ENCODE measurements around the gene WNK2.

Gene WNK2

DNA sequence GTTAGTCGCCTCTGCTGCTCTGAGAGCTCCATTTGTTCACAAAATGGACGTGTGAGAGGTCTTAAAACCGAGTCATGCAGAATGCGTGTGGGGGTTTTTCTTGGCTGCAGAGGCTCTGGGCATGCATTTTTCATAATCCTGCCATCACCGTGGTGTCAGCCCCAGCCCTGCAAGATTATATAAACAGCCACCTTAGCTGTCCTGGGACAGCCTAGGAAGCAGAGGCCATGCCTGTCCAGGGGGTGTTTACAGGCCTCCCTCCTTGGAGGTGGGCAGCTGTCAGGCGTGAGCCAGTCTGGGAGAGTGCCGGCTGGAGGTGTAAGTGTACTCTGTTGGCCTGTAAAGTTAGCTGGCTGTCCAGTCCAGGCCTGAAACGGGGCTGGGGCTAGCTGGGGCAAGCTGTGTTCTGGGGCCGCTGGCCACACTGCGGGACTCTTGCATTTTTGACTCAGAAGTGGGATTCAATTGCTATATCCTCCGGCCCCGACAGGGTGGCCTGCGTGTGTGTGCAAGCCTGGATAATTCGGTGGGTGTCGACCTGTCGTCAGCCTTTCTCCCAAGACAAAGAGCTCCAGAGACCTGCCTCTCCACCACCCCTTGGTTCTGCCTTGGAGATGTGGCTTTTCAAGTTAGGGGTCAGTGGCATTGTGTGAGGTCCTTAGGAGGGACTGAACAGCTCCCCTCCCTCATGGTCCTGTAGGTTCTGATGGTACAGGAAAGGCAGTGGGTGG lies 2.4 kb downstream of the WNK2 start:
- no peak for DNase-seq

- no peak for DNase-seq
These were observed 3.1 kb downstream of the WNK2 start for GRCh38 chr9:93187047-93187446.

DNA sequence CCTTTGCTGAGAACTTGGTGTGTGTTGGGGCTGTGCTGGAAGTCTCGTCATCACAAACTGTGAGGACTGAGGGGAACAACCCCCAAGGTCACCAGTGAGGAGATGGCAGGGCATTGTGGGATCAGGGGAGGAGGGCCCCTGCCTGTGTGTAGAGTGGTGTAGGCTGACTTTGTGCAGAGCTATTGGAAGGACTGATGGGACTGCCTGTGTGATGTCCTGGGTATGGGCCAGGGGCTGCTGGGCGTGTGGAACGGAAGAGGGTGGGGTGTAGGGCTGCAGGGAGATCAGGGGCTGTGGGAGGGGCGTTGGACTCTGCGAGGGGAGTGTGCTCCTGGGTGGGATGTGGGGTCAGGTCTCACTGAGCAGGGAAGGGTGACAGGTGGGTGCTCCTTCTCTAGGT lies 3.6 kb downstream of the WNK2 start:
- DNase-seq = no peak

DNA sequence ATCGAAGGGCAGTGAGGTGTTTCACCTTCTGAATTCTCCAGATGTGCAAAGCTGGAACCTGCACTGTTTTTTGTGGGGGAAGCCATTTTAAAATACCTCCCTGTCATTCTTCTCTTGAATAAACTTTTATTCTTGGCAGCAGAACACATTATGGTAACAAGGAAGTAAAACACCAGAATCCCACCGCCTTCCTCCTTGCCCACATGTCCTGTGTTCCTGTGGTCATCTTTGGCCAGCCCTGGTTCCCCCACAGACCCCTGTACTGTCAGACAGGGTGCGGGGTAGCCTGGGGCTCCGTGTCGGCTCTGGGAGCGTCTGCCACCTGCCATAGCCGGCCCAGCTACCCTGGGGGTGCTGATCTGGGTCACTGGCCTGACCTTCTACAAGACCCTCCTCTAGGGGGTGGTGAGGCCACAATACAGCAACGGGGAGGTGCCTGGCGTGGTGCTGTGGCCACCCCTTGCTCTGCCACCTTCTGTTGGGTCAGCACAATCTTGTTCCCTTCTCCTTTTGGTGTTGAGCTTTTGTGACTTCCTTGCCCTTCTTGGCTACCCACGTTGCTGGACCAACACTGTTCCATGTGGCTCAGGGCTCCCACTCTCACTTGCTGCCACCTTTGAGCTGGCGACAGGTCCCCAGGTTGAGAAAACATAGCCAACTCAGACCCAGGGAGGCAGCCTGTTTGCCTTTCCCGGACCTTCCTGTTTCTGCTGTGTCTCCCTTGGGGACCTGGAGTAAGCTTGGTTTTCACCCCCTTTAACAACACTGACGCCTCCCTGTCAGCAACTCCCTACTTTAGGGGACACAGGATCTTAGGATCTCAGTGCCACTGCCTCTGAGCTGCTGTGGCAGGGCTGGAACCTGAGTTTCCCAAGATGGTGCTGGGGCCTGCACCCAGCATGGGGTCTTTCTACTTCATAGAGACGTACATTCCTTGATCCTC lies 4.8 kb downstream of the WNK2 start:
- DNase-seq = no peak

- DNase-seq = no peak
These were observed 5.6 kb downstream of the WNK2 start for GRCh38 chr9:93189369-93190132.

DNA sequence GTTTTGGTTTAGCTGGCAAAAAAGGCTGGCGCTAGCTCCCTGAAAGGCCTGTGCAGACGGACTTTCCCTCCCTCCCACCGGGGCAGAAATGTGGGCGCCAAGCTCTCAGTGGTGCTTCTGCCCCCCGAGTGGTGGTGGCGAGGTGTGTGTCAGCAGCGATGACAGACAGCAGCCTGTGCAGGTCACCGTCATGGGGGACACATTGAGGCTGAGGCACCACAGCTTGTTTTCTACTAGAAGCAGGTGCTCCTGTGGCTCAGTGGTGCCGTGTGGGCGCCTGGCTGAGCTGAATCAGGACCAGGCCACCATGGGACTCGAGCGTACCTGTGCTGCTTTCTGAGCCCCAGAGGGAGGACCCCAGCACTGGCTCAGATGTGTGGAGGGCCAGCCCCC lies 6.2 kb downstream of the WNK2 start:
- DNase-seq = no peak

- DNase-seq = no peak
These were observed 6.9 kb downstream of the WNK2 start for GRCh38 chr9:93190656-93191353.

DNA sequence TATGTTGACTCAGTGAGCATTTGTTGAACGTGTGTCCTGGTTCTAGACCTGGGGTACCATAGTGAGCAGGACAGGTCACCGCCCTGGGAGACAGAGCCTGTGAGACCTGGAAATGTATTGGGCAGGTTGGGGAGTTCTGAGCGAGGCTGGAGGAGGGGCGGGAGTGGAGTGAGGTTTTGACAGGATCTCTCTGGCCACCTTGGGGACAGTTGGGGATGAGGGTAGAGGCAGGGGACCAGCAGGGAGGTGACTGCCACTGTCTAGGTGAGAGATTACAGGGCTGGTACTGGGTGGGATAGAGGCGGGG lies 7.4 kb downstream of the WNK2 start:
- DNase-seq = no peak

- DNase-seq = no peak
These were observed 8.9 kb downstream of the WNK2 start for GRCh38 chr9:93192721-93193387.

DNA sequence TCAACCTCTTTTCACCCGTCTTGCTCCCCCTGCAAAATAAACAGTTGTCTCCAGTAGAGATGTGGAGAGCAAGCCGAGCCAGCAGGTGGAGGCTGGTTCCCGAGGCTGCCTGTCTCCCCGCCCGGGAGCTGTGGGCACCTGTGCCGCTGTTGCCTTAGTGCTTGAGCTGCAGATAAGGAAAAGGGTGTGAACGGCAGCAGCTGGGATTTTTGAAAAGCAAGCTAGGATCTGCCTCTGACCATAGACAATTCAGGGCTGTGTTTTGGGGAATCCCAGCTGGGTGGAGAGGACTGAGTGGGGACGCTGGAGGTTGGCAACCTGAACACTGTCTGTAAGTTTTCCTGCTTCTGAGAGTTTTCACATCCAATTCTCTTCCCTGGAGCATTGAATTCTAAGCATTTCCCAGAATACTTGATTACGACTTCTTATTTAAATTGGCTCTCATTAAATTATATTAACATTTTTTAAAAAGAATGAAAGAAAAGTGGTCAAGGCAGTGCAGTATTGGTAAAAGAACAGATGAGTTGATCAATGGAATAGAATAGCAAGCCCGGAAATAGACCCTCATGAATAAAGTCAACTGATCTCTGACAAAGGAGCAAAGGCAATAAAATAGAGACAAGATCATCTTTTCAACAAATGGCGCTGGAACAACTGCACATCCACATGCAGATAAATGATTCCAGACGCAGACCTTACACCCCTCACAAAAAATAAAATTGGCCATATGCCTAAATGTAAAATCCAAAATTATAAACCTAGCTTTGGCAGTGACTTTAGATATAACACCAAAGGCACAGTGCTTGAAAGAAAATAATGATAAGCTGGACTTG lies 9.7 kb downstream of the WNK2 start:
- no peak for DNase-seq

- no peak for DNase-seq
These were observed 10.3 kb downstream of the WNK2 start for GRCh38 chr9:93194221-93194625.

- no peak for DNase-seq
These were observed 10.7 kb downstream of the WNK2 start for GRCh38 chr9:93194641-93195040.

GRCh38 chr9:93196096-93197055 lies 12.4 kb downstream of the WNK2 start:
- DNase-seq = no peak

DNA sequence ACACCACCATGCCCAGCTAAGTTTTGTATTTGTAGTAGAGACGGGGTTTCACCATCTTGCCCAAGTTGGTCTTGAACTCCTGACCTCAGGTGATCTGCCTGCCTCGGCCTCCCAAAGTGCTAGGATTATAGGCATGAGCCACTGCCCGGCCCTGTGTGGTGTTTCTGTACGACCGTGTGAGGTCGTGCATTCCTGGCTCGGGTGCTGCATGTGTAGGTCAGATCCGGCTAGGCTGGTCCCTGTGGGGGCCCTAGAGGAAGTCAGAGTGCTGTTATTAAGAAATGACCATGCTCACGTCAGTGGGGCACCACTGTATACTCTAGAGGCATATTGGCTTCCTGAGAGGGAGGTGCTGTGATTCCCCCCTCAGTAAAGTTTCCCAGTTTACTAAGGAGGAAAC lies 13.7 kb downstream of the WNK2 start:
- no peak for DNase-seq

- DNase-seq = no peak
These were observed 14.3 kb downstream of the WNK2 start for GRCh38 chr9:93198117-93198837.

DNA sequence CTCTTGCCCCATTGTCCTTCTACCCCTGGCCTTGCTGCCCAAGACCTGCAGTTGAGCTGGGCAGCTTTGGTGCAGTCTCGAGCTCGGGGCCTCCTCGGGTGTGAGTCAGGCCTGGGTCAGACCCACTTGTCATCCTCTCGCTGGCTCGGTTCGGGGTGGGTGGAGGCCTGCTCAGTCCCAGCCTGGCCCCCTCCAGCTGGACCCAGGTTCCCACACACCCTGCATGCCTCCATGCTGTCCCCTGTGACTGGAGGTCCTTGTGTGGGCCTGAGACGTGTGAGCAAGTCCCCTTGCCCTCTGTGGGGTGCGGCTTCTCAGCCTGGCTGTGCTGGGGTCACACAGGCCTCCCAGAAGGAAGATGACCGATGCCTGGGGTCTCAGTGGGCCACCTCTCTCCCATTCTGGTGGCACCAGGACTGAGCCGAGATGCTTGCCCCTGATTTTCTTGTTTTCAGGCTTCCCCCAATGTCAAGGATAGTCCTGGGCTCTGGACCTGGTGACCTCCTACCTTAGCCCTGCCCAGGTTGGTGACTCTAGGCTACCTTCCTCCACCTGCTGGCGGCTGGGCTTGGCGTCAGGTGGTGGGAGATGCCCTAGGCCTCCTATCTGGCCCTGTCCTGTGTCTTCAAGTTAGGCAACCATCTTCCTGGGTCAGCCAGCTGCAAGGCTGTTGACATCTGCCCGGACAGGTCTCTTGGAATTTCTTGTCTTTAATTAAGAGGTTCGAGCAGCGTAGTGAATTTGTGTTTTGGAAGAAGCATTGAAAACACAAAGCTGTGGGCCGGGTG lies 15.1 kb downstream of the WNK2 start:
- no peak for DNase-seq

GRCh38 chr9:93200449-93200742 lies 16.5 kb downstream of the WNK2 start:
- DNase-seq = no peak

- no peak for DNase-seq
These were observed 17.0 kb downstream of the WNK2 start for GRCh38 chr9:93200989-93201334.

Data from CD4-positive, alpha-beta T cell treated with Interleukin-17A for 1 hour (primary cell).